Measurements from ENCODE around the gene MYLK.

GRCh38 chr3:123682302-123682701 is 201.8 kb downstream of the MYLK start:
- TF ChIP-seq, protein P1, sequence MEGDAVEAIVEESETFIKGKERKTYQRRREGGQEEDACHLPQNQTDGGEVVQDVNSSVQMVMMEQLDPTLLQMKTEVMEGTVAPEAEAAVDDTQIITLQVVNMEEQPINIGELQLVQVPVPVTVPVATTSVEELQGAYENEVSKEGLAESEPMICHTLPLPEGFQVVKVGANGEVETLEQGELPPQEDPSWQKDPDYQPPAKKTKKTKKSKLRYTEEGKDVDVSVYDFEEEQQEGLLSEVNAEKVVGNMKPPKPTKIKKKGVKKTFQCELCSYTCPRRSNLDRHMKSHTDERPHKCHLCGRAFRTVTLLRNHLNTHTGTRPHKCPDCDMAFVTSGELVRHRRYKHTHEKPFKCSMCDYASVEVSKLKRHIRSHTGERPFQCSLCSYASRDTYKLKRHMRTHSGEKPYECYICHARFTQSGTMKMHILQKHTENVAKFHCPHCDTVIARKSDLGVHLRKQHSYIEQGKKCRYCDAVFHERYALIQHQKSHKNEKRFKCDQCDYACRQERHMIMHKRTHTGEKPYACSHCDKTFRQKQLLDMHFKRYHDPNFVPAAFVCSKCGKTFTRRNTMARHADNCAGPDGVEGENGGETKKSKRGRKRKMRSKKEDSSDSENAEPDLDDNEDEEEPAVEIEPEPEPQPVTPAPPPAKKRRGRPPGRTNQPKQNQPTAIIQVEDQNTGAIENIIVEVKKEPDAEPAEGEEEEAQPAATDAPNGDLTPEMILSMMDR (IDR thresholded peaks at IDR 0.05; ENCODE audit: low read length), result no peak
- TF ChIP-seq EZH2 (IDR thresholded peaks at IDR 0.05; ENCODE audit: borderline replicate concordance, low read length), result no peak

All from OCI-LY1 (cell line).